Forelimb muscle (tissue), 1 donor: ENCODE results near the gene JUNB. TPM values are rescaled to one million over a fixed set of nuclear protein-coding genes. Genes with fewer than 3 reads are reported as not detected.
"Not testable (repeated sequence)": the region's sequence is repeated elsewhere in the genome, so short reads cannot be mapped to it uniquely, and the experiment has no call there.

Source experiments
- DNase-seq: peaks from one replicate; pipeline ENCODE4 v3.0.0-alpha.2; 2013; ENCODE audit warnings: low read depth
- polyA plus RNA-seq: library from polyadenylated mRNA; unstranded; fragments of 120-200 nt; gene quantifications from one replicate; pipeline ENCODE4 v1.2.1, GENCODE V29; 2013; ENCODE audit not compliant: insufficient read length

The JUNB gene
- polyA plus RNA-seq, 1 donor, result 32.1 TPM

DNA sequence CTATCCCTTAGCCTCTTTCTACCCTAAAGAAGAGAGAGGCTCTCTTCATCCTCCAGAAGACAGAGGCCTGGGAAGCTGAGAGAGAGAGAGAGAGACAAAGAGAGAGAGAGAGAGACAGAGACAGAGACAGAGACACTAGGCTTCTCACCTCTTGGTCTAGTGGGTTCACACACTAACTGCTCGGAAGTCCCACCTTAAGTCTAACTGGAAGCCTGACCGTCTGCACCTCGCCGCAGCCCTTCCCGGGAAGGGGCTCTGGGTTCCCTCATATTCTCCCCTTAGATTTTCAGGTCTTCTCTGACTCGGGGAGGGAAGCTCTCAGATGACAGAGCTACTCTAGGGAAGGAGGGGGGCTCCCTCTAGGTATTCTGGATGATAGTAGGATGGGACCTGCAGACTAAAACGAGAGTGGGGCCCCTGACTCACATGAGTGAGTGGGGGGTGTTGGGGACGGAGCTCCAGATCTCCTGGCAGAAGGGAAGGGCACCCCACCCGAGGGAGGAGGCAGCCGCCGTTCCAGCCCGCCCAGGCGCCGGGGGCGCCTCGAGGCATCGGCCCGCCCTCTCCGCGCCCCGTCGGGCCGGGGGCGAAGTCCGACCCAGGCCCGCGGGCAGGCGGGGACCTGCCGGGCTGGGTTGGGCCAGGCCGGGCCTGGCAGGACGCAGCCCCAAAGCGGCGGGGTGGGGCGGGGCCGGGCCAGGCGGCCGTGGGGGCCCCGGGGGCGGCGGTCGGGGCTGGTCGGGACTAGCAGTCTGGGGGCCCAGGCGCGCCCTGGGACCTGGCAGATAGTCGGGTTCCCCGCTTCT lies 2.0 kb upstream of the JUNB start:
- DNase-seq, result no peak

DNA sequence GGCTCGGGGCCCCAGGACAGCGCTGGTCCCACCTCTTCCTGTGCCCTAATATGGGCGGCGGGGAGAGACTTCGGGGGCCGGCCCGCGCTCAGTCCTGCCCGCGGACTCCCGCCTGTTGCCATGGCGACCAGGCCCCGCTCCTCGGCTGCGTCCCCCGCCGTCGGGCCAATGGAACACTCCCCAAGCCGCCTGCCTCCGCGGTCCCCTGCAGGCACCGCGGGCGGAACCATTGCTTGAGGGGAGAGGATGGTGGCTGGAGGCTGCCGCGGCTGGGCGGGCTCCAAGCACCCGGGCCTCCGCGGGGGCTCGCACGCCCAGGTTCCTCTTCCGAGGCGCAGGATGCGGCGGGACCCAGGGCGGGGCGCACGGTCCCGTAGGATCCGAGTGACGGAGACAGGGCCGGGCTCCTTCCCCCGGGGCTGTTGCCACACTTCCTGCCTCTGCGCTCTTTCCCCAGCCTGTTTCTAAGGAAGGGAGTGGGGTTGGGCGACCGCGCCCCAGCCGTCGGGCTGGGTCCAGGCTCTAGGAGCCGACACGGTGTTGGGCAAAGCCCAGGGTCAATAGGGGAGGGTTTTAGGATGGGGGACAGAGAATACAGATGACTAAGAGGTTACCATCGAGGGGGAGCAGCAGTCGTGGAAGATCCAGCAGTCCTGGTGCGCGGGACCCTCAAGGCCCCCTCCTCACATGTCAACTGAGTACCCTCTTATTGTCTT lies 1.2 kb upstream of the JUNB start:
- no peak for DNase-seq

DNA sequence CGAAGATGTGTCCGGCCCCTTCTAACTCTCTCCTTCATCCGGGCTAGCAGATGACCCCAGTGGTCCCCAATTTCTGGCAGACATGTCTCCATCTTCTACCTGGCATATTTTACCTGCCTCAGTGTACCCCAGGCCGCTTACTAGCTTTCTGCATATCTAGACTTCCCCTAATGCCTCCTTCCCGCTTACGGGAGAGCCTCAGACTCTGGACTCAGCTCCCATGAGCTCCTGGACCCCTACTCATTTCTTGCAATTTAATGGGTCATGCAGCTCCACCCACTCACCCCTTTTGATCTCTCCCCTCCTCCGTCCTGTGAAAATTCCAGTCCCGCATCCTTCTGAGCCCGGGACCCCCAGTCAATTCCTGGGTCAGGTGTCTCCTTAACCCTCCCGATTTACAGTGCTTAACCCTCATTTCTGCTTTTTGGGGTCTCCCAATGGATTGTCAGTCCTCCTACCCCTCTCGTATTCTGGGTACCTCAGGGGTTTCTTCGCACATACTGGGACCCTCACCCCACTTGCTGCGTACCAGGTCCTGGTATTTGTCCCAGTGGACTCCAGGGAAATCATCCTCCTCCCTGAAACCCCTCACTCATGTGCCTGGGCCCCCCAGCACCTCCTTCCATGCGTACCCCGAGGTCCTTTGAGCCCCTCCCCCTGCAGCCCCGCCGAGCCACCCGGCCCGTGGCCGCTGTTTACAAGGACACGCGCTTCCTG lies 500 bp upstream of the JUNB start:
- no peak for DNase-seq

DNA sequence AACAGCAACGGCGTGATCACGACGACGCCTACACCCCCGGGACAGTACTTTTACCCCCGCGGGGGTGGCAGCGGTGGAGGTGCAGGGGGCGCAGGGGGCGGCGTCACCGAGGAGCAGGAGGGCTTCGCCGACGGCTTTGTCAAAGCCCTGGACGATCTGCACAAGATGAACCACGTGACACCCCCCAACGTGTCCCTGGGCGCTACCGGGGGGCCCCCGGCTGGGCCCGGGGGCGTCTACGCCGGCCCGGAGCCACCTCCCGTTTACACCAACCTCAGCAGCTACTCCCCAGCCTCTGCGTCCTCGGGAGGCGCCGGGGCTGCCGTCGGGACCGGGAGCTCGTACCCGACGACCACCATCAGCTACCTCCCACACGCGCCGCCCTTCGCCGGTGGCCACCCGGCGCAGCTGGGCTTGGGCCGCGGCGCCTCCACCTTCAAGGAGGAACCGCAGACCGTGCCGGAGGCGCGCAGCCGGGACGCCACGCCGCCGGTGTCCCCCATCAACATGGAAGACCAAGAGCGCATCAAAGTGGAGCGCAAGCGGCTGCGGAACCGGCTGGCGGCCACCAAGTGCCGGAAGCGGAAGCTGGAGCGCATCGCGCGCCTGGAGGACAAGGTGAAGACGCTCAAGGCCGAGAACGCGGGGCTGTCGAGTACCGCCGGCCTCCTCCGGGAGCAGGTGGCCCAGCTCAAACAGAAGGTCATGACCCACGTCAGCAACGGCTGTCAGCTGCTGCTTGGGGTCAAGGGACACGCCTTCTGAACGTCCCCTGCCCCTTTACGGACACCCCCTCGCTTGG lies 966 bp downstream of the JUNB start:
- DNase-seq, result no peak

DNA sequence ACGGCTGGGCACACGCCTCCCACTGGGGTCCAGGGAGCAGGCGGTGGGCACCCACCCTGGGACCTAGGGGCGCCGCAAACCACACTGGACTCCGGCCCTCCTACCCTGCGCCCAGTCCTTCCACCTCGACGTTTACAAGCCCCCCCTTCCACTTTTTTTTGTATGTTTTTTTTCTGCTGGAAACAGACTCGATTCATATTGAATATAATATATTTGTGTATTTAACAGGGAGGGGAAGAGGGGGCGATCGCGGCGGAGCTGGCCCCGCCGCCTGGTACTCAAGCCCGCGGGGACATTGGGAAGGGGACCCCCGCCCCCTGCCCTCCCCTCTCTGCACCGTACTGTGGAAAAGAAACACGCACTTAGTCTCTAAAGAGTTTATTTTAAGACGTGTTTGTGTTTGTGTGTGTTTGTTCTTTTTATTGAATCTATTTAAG lies 1.6 kb downstream of the JUNB start:
- no peak for DNase-seq

DNA sequence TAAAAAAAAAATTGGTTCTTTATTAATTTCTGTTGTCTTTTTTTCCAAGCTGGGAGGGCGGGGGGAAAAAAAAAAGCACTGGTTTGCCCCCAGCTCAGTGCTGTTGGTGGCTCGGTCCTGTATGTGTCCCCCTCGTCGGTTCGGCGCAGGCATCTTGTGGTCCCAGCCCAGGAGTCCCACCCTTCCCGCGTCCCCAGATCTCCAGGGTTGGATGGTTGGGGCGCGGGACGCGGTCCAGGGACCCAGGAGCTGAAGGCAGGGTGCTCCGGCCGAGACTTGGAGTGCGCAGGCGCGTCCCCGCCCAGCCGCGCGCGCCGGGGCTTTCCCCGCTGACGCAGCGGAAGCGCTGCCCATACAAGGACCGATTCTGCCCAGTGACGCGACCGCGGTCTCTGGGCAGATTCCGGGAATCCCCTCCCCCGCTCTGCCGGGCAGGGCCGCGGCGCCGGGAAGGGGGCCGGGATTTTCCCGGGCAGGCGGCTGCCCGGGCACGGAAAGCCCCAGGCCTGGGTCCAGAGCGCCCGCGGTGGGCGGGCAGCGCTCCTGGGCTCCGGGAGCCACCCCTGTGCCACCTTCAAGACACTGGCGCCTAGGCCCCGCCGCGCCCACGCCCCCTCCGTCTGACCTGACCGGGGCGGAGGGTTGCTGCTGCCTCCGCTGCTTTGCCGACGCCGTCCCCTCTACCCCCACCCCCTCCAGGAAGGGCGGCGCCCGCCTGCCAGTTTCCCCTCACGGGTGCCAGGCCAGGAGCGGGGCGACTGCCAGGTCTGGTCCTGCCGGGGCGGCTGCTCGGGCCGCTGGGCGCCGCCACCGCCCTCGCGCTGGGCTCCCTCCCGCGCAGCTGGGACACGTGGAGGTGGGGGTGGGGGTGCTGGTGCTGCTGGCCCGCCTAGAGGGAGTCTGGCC lies 2.3 kb downstream of the JUNB start:
- DNase-seq, result no peak

DNA sequence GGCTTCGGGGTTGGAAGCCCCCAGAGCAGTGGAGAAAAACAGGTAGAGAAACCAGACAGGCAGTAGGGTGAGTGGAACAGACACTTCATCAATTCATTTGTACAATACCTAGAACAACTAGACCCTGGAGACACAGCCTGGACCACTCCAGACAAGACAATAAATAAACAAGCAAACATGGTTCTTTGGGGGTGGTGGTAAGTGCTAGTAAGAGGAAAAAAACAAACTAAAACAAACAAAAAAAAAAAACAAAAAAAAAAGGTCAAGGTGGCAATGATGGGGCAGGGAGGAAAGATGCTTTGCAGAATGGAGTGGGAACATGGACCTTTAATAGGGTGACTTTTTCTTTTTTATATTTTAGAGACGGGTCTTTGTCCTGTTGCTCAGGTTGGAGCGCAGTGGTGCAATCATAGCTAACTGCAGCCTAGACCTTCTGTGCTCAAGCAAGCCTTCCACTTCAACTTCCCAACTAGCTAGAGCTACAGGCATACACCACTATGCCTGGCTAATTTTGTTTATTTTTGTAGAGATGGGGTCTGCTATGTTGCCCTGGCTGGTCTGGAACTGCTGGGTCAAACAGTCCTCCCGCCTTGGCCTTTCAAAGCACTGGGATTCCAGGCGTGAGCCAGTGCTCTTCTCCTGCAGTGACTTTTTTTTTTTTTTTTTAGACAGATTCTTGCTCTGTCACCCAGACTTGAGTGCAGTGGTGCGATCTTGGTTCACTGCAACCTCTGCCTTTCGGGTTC lies 3.1 kb downstream of the JUNB start:
- DNase-seq, result no peak

DNA sequence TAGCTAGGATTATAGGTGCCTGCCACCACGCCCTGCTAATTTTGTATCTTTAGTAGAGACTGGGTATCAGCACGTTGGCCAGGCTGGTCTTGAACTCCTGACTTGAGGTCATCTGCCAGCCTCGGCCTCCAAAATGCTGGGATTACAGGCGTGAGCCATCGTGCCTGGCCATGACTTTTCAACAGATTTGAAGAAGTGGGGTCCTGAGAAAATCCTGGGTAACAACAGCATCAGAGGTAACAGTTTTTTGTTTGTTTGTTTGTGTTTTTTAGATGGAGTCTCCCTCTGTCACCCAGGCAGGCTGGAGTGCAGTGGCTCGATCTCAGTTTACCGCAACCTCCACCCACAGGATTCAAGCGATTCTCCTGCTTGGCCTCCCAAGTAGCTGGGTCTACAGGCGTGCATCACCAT lies 3.7 kb downstream of the JUNB start:
- no peak for DNase-seq

DNA sequence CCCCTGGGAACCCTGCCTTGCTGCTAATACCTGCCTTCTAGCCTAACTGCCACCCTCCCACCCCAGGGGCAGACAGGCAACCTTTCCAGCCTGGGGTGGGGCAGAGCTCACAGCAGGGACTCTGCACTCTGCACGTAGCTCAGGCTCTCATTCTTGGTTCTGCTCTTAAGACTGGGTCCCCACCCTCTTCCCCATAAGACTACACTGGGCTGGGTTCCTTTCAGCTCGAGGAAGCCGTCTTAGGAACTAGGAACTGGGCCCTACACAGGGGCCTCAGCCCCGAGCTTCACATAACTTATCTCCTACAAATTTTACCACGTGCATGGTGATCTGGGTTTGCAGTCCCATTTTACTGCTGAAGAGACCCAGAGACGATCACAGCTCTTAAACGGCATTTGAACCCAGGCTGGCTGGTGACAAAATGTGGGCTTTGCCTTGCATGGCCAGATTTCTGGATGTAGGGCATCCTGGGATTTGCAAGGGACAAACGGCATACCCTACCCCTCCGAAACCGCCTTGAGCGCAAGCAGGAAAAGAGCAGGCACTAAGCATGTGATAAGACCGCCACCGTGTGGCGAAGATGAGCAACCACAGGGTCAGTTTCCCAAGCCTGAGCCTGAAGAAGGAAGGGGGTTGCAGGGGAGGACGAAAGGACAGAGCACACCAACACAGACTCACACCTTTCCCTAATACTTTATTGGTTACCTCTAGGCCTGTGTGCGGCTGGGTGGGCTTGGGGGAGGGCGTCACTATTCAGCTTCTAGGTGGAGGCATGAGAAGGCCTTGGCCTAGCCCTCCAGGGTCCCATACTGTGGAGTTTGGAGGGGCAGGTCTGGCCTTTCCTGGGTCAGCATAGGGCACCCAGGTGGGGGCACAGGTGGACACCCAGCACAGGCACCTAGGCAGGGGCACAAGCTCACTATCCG lies 5.1 kb downstream of the JUNB start:
- DNase-seq, result no peak

DNA sequence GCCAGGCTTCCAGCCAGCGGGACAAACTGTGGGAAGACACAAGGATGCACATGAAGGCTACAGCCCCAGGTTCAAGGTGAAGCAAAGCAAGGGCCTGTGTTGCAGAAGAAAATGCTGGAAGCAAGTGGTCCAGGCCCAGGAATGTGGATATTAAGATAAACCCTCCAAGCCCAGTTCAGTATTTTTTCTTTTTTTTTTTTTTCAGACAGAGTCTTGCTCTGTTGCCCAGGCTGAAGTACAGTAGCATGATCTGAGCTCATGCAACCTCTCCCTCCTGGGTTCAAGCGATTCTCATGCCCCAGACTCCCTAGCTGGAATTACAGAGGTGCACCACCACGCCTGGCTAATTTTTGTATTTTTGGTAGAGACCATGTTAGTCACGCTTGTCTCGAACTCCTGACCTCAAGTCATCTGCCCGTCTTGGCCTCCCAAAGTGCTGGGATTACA lies 5.9 kb downstream of the JUNB start:
- no peak for DNase-seq

DNA sequence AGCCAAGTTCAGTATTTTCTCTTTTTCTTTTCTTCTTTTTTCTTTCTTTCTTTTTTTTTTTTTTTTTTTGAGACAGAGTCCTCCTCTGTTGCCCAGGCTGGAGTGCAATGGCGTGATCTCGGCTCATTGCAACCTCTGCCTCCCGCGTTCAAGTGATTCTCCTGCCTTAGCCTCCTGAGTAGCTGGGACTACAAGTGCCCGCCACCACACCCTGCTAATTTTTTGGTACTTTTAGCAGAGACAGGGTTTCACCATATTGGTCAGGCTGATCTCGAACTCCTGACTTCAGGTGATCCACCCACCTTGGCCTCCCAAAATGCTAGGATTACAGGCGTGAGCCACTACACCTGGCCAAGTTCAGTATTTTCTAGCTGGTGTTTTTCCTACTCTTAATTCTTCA lies 6.3 kb downstream of the JUNB start:
- DNase-seq, result not testable (repeated sequence)

DNA sequence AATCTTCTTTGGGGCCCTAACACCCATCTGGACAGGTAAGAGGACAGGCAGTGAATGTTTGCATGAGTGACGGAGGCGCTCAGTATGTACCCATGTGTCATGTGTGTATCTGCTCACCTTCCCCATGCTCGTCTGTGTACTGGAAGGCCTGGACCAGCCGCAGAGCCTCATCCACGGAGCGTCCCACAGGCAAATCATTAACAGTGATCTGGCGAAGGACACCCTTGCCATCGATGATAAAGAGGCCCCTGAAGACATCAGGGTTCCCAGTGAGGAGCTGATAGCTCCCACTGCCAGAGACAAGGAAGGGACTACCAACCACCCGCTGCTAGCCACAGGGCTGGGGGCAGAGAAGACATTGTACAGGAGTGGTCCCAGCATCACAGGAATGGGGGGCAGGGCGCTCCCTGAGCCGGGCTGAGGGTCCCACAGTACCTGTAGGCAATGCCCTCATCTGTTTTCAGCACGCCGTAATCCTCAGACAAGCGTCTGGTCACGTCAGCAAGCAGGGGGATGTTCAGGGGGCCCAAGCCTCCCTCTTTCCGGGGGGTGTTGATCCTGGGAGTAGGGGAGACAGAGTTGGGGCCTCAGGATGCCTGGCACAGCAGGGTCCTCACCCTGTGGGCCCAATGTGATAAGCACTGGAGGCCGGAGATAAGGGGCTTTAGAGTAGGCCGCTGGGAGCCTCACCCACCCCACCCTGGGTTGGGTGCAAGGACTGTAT lies 8.6 kb downstream of the JUNB start:
- DNase-seq, result no peak

DNA sequence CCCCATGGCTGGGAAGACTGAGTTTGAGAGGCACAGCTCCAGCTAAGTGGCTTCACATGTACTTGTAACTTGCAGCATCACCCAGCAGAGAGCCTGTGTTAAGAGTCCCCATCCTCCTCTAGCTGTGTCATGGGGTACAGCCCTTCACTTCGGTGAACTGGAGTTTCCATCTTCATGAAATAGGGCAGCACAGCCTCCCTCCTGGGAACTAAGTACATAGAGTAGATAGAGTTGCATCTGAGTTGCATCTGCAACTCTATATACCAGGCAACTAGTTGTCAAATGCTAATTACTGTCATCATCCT lies 9.1 kb downstream of the JUNB start:
- DNase-seq, result no peak

DNA sequence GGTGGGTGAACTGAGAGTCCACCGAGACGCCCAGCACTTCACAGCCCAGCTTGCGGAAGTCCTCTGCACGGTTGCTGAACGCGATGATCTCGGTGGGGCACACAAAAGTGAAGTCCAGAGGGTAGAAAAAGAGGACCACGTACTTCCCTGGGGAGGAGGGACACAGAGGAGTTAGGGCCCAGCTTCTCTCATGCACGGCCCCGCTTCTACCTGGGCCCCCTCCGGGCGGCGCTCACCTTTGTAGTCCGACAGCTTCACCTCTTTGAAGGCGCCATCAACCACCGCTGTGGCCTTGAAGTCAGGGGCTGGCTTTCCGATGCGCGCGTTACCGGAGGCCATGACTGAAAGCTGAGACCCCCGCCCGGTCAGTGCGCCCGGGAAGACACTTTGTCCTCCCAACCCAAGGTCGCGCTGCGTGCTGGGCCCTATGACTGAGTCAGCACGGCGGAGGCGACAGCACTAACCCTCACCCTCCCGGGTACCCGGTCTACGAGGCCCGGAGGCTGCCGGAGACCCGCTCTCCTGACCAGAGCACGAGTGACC lies 9.7 kb downstream of the JUNB start:
- DNase-seq, result no peak

DNA sequence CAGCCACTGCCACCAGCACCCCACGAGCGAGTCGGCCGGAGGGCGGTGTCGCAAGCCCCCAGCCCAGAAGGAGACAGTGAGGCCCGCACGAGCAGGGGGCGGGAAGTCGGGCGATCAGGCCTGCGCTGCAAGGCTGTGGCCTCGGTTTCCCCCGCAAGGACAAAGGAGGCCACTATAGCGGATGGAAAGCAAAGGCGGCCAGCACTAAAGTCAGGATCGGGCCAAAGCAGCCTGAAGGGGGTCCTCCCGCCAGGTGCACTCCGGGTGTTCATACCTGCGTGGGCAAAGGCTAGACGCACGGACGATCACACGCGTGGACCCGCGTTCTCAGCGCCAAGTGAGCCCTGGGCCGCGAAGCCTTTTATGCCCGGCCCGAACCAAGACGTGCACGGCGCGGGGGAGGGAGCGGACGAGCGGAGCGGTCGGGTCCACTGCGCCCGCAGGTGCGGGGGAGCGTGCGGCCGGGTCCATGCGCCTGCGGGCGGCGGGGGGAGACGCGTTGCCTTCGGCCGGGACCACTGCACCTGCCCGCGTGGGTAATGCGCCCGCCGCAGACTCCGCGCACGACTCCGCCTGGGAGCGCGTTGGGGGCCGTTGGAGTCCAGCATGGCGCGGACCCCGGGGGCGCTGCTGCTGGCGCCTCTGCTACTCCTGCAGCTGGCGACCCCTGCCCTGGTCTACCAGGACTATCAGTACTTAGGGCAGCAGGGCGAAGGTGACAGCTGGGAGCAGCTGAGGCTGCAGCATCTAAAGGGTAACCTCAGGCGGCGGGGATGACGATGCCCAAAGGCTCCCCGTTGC lies 10.4 kb downstream of the JUNB start, which contains the start of the genes PRDX2 and THSD8:
PRDX2 (minus strand) TSS at position 335 of the 801 bp plus-strand sequence. CDS start 539 bp downstream, outside the sequence.
THSD8 (plus strand) TSS at position 604 of the 801 bp plus-strand sequence; CDS start at position 607, 3 bp downstream.
- DNase-seq, result no peak

DNA sequence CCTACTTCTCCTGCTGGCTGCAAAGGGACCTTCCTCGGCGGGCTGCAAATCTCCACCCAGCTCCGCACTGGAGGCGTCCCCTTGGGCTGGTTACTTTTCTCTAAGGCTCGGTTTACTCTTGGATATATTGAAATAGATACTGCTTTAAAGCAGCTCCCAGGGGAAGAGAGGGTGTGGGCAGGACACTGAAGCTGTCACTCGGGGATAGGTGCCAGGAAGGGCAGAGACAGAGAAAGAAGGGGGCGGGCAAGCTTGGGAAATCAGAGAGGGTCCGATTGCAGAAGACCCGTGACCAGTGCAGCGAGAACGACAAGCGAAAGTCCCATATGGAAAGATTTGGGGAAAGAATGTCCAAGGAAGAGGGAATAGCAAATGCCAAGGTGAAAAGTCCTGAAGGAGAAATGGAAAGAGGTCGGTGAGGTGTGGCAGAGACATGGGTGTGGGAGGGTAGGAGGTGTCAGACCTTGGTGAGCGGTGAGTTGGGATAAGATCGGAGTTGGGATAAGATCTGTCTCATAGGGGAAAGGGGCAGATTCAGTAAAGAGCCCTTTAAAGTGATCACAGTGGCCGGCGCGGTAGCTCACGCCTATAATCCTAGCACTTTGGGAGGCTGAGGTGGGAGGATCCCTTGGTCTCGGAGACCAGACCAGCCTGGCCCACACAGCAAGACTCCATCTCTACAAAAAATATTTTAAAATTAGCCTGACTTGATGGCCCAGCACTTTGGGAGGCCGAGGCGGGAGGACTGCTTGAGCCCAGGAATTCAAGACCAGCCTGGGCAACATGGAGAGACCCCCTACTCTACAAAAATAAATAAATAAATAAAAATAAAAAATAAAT lies 11.2 kb downstream of the JUNB start:
- no peak for DNase-seq
